HG03342 (cell line): ENCODE data around the gene CLEC4C.
"Not testable (repeated sequence)": the region's sequence is repeated elsewhere in the genome, so short reads cannot be mapped to it uniquely, and the experiment has no call there.

Experiments used
- ATAC-seq: cut with Tn5 transposase; IDR thresholded peaks from one replicate; pipeline ENCODE4 v1.9.1; 2021; ENCODE audit warnings: mild to moderate bottlenecking, moderate library complexity; ENCODE audit not compliant: unreplicated experiment

Gene CLEC4C, protein sequence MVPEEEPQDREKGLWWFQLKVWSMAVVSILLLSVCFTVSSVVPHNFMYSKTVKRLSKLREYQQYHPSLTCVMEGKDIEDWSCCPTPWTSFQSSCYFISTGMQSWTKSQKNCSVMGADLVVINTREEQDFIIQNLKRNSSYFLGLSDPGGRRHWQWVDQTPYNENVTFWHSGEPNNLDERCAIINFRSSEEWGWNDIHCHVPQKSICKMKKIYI

DNA sequence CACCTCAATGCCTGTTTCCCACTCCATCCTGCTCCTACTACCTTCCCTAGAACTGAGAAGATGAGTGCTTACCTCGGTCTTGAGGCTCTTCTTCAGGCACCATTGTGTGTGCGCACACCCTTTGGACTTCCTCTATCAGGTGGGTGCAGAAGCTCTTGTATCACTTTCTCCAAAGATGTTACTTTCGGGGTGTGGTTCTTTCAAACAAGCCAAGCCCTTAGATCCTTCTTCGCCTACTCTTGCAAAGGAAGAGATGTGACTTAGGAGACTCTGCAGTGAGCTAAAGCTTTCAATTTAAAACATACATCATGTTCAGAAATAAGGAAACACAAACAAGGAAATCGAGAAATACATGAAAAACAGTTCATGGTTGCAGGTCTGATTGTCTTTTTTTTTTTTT, at the start of gene CLEC4C:
CLEC4C (minus strand) TSS at position 130 of the 400 bp plus-strand sequence; CDS start at position 103, 27 bp downstream.
- ATAC-seq: no peak

DNA sequence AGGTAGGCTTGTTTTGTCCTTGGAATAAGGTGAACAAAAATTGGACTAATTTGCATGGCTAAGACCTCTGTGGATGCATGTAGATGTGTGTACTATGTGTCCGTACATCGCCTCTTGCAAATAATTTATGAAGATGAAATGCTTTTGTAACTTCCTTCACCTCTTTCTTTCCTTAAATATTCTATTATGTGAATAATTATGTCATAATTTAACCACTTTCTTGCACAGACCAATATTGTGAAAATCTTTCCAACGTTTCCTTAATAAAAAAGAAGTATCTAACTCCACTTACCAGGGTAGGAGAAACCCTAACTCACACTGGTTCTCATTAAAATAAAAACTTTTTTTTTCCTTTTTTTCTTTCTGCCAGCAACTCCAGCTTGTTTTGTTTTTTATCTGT, 46.0 kb upstream of the CLEC4C start:
- no peak for ATAC-seq

DNA sequence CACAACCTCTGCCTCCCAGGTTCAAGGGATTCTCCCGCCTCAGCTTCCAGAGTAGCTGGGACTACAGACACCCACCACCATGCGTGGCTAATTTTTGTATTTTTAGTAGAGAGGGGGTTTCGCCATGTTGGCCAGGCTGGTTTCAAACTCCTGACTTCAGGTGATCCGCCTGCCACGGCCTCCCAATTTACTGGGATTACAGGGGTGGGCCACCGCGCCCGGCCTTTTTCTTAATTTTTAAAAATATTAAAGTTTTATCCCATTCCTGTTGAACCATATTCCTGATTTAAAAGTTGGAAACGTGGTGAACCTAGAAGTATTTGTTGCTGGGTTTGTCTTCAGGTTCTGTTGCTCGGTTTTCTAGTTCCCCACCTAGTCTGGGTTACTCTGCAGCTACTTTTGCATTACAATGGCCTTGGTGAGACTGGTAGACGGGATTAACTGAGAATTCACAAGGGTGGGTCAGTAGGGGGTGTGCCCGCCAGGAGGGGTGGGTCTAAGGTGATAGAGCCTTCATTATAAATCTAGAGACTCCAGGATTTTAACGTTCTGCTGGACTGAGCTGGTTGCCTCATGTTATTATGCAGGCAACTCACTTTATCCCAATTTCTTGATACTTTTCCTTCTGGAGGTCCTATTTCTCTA, 41.8 kb upstream of the CLEC4C start, which contains the start of gene NANOG:
NANOG (plus strand) TSS at position 519 of the 645 bp plus-strand sequence. CDS start 213 bp downstream, outside the sequence.
- not testable (repeated sequence) for ATAC-seq

DNA sequence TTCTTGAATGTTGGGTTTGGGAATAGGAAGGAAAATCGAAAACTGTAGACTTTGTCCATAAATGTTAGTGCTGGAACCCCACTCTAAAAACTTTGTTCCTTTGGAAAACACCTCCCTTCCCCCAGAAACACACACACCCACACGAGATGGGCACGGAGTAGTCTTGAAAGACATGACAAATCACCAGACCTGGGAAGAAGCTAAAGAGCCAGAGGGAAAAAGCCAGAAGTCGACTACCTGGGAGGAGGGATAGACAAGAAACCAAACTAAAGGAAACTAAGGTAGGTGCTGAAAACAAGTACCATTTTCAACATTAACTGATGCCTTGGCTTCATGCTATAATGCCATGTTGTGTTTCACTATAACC, 41.1 kb upstream of the CLEC4C start:
- ATAC-seq: no peak

DNA sequence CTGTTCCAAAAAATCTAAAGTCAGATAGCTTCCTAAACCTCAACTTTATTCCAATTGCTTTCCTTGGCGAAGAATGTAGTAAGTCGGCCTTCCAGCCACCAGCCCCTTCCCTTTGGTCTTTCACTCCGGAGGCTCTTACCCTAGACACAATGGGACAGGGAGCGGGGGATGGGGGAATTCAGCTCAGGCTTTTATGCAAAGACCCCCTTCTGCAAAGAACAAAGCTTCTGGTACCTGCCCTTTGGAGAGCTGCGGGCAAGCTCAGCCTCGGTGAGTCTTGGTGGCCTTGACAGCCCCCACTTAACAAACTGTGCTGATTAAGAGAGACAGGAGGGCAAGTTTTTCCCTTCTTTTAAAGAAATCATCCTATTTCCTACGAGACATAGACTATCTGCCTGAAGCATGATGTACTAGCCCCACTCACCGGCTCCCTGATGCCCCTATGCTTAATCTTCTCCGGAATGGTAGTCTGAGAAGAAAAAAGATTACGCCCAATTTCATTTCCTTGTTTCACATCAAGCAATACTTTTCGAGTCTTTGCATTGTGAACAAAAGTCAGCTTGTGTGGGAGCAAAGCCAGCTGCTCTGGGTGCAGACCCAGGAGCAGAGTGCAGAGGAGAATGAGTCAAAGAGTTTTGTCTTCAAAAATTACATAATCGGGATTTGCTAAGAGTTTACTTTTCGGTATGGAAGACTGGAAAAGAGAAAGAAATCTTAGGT, 40.6 kb upstream of the CLEC4C start:
- ATAC-seq: no peak

DNA sequence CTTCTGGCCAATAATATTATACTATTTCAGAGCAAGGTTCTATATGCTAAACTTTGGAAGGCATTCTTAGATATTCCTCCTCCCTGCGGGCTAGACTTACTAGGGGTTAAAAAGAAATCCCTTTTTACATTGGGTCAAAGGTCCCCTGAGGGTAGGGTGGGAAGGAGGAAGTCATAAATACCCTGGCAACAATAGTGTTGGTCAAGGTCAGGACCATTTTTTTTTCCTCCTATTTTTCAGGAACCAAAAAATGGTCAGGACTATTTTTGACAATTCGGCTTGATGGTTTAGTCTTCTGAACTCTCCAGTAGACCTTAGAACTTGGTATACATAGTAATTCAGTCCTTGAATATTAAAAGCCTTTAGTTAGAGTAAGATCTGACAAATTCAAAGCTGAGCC, 37.5 kb upstream of the CLEC4C start:
- no peak for ATAC-seq

DNA sequence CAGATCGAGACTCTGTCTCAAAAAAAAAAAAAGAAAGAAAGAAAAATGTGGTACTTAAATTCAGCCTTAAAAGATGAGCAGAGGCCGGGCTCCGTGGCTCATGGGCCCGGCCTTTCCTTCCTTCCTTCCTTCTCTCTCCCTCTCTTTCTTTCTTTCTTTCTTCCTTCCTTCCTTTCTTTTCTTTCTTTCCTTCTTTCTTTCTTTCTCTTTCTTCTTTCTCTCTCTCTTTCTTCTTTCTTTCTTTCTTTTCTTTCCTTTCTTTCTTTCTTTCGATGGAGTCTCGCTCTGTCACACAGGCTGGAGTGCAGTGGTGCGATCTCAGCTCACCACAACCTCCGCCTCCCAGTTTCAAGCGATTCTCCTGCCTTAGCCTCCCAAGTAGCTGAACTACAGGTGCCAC, 36.3 kb upstream of the CLEC4C start:
- ATAC-seq: not testable (repeated sequence)

DNA sequence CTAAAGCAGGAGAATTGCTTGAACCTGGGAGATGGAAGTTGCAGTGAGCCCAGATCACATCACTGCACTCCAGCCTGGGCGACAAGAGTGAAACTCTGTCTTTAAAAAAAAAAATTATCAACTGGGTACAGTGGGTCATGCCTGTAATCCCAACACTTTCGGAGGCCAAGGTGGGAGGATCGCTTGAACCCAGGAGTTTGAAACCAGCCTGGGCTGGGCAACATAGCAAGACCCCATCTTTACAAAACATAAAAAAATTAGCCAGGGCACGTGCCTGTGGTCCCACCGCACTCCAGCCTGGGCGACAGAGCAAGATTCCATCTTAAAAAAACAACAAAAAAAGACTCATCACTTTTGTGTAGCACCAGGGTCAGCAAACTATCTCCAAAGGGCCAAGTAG, 34.9 kb upstream of the CLEC4C start:
- no peak for ATAC-seq

DNA sequence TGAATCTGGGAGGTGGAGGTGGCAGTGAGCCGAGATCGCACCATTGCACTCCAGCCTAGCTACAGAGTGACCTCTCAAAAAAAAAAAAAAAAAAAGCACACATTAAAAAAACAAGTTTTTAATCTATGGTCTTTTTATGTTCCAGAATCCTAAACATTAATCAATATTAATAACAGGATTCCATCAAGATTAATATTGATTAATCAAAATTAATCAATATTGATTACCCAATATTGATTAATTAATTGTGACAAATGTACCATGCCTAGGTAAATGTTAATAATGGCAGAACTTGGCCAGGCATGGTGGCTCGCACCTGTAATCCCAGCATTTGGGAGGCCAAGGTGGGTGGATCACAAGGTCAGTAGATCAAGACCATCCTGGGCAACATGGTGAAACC, 34.1 kb upstream of the CLEC4C start:
- ATAC-seq: no peak

DNA sequence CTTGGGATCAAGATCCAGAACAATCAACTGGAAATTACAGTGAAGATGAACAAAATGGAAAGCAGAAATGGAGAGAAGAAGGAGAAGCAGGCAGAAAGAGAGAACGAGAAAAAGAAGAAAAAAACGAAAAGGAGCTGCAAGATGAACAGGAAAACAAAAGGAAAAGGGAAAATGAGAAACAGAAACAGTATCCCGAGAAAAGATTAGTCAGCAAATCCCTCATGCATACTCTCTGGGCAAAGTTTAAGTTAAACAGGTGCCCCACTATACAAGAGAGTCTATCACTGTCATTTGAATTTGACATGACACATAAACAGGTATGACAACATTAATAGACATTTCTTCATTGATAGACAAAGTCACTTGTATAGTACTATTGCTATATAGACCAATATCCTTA, 22.8 kb upstream of the CLEC4C start:
- ATAC-seq: no peak

DNA sequence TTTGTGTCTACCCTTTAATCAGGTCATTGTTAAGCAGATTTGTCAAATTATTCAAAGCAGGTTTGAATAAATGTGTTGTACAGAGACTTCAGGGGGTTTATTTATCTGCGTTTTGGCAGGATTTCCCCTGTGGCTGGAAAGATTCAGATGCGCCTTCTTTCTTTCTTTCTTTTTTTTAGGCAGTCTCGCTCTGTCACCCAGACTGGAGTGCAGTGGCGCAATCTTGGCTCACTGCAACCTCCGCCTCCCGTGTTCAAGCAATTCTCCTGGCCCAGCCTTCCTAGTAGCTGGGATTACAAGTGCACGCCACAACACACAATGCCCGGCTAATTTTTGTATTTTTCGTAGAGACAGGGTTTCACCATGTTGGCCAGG, 11.6 kb upstream of the CLEC4C start:
- ATAC-seq: no peak

DNA sequence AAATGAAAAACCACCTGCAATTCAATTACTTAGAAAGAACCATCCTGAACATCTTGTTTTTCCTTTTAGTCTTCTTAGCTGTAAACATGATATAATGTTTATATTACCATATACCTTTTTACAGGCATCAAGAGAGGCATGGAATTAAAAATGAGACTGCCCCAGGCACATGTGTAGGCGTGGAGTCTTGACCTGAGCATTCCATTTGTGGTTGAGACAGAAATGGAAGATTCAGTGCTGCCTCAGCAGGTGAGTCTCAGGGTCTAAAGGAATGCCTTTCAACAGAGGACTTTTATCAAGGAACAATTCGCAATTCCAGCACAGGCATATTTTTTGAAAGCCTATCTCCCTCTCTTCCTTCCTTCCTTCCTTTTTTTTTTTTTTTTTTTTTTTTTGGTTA, 9.8 kb upstream of the CLEC4C start:
- ATAC-seq: no peak

DNA sequence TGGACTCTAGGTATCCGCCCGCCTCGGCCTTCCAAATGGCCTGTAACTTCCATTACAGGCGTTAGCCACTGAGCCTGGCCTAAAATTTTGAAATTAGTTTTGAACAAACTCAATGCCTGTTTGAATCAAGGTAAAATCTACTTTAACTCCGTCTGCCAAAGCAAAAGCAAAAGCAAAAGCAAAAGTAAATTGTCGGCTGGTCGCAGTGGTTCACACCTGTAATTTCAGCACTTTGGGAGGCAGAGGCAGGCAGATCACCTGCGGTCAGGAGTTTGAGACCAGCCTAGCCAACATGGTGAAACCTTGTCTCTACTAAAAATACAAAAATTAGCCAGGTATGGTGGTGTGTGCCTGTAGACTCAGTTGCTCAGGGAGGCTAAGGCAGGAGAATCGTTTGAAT, 8.5 kb upstream of the CLEC4C start:
- ATAC-seq: not testable (repeated sequence)

DNA sequence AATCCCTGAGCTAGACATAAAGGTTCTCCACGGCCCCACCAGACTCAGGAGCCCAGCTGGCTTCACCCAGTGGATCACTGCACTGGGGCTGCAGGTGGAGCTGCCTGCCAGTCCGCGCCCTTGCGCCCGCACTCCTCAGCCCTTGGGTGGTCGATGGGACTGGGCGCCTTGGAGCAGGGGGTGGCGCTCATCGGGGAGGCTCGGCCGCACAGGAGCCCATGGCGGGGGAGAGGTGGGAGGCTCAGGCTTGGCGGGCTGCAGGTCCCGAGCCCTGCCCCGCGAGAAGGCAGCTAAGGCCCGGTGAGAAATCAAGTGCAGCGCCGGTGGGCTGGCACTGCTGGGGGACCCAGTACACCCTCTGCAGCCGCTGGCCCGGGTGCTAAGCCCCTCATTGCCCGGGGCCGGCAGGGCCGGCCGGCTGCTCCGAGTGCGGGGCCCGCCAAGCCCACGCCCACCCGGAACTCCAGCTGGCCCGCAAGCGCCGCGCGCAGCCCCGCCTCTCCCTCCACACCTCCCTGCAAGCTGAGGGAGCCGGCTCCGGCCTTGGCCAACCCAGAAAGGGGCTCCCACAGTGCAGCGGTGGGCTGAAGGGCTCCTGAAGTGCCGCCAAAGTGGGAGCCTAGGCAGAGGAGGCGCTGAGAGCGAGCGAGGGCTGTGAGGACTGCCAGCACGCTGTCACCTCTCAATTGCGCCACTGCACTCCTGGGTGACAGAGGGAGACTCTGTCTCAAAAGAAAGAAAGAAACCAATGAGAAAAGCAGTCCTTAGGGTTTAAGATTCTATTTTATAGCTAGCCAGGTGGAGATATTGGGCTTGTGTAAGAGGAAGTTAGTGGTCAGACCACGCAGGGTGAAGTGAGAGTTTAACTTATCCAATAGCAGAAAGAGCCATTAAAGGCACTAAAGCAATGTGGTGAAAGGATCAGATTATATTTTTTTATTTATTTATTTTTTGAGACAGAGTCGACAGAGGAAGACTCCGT, 5.1 kb upstream of the CLEC4C start:
- ATAC-seq: not testable (repeated sequence)

DNA sequence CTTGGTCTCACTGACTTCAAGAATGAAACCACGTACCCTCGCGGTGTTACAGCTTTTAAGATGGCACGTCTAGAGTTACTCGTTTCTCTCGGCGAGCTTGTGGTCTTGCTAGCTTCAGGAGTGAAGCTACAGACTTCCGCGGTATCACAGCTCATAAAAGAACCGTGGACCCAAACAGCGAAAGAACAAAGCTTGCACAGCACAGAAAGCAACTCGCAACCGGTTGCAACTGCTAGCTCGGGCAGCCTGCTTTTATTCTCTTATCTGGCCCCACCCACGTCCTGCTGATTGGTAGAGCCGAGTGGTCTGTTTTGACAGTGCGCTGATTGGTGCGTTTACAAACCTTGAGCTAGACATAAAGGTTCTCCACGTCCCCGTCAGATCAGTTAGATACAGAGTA, 4.2 kb upstream of the CLEC4C start:
- ATAC-seq: no peak

DNA sequence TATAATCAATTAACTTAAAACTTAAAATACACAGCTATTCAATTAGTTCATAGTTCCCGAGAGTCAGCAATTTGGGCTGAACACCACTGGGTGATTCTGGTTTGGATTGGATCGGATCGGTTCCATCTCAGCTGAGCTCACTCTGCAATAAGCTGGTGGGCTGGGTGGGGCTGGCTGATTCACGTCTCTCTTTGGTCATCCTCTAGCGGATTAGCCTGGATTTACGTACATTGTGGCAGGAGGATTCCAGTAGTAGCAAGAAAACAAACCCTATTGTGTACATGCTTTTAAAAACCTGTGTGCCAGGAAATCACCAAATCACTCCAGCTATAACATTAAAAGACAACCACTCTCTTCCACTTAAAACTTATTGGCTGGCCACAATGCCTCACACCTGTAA, 3.2 kb upstream of the CLEC4C start:
- ATAC-seq: no peak

DNA sequence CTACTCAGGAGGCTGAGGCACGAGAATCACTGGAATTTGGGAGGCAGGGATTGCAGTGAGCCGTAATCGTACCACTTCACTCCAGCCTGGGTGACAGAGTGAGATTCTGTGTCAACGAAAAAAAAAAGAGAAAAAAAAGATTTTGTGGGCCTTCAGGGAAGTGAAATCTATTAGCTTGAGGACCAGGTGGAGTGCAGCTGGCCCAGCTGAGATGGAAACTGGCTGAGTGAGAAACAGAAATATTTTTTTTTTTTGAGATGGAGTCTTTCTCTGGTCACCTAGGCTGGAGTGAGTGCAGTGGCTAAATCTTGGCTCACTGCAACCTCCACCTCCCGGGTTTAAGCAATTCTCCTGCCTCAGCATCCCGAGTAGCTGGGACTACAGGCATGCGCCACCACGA, 2.3 kb upstream of the CLEC4C start:
- no peak for ATAC-seq

DNA sequence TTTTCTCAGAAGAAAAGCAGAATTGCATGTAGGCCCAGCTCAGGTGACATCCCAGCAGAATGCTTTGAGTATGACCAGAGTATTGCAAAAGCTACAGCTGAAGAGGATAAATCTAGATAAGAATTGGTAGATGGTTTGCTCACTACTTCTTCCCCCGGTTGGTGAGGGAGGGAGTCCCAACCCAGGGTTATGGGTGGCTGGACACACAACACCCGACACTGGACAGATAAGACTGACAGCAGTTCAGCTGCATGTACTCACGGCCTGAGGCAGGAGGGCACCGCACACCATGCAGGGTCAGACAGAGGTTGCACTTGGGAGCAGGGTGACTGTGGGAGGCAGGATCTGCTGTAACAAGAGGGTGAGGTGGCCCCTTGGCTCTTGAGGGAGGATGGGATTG, 1.7 kb upstream of the CLEC4C start:
- no peak for ATAC-seq

DNA sequence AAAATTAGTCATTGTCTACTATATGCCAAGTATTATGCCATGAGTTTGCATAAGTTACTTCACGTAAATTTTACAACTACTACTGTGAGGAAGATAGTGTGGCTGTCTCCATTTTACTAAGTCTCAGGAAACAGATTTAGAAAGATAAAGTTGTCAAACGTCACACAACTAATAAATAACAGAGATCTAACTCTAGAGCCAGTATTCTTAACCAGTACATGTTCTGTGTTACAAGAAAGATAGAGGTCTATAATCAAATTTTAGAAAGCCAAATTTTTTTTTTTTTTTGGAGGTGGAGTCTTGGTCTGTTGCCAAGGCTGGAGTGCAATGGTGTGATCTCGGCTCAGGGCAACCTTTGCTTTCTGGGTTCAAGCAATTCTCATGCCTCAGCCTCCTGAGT, 14.2 kb downstream of the CLEC4C start:
- ATAC-seq: no peak

DNA sequence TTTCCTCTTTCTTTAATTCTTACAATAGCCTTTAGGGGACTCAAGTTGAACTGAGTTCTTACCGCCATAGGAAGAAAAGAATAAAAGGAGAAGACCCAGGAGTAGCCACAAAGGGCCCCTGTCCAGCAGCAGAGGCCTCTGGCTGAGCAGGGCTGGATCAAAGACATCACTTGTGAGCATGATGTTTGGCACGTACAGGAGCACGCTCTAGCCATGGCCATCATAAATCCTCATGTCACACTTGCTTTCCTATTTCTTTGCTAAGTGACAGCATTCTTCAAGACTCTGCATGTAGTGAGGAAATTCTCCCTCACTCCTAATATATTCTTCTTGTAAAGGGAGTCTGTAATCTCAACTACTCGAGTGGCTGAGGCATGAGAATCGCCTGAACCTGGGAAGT, 15.7 kb downstream of the CLEC4C start:
- ATAC-seq: no peak

DNA sequence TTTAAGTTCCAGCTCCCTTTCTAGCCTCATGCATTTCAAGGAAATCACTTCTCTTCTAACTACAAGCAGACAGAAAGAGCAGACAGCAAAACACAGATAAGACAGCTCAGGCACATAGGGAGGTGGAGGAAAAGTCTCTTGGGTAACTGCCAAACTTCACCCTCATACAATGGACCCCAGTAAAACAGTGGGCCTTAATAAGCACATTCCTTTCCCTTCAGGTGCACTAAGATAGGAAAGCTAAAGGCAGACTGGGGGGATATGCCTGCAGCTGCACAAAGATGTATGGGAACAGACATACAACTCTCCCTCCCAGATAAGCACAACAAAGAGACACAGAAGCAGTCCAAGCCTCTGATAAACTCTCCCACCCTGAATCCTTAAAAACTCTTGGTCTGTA, 16.2 kb downstream of the CLEC4C start:
- not testable (repeated sequence) for ATAC-seq
